Left lung (tissue), 10 donors: ENCODE measurements around the gene PTPN2. TPM values are rescaled to one million over a fixed set of nuclear protein-coding genes. Genes with fewer than 3 reads are reported as not detected.
A peak's percentile ranks its signal among the peaks of the same experiment; 100 is the strongest.

Experiments used
- ATAC-seq: fragments of 200-7000 bp; cut with Tn5 transposase; one replicate; pipeline ENCODE4 v1.9.1; 2020; ENCODE audit warnings: moderate library complexity
- DNase-seq, 4 donors: peaks; one replicate each; pipeline ENCODE4 v3.0.0-alpha.2; 2013 to 2020
- H3K27ac ChIP-seq, 2 donors: fragments of 200-600 bp; sonication (generic) in 1 of 2; one replicate each; pipeline versions ENCODE4 v1.5.0 to v1.8.0; 2020 to 2021
- H3K27me3 ChIP-seq, 2 donors: fragments of 200-600 bp; sonication (generic) in 1 of 2; one replicate each; pipeline versions ENCODE4 v1.5.0 to v1.8.0; 2020 to 2021
- H3K36me3 ChIP-seq, 2 donors: fragments of 200-600 bp; sonication (generic) in 1 of 2; one replicate each; pipeline versions ENCODE4 v1.5.0 to v1.8.0; 2020 to 2021
- H3K4me1 ChIP-seq, 2 donors: fragments of 200-600 bp; one replicate each; pipeline ENCODE4 v1.8.0; 2021
- H3K4me3 ChIP-seq, 2 donors: fragments of 200-600 bp; sonication (generic) in 1 of 2; one replicate each; pipeline versions ENCODE4 v1.5.0 to v1.8.0; 2020 to 2021; ENCODE audit warnings: mild to moderate bottlenecking in 1 of 2
- H3K9me3 ChIP-seq, 2 donors: fragments of 200-600 bp; sonication (generic) in 1 of 2; one replicate each; pipeline versions ENCODE4 v1.5.0 to v1.8.0; 2020 to 2021
- intact Hi-C, 2 donors: fragments of 100-400 bp; cut with DNase I; formaldehyde crosslinking; loops; one replicate each; pipeline versions ENCODE4 v1.11.2 to v1.14.2; 2022
- polyA plus RNA-seq, 6 donors: library from polyadenylated mRNA; unstranded; fragments of 120-200 nt; gene quantifications; one replicate each; pipeline ENCODE4 v1.2.1, GENCODE V29; 2013; ENCODE audit not compliant: insufficient read length in 6 of 6
- total RNA-seq, 2 donors: library from RNA; stranded (reverse); fragmentation: NEBNext Ultra II Directional; extraction: Animal tissue kit (Norgen Biotek cat#: 25700); gene quantifications; one replicate each; pipeline ENCODE4 v1.2.1, GENCODE V29; 2021
- TF ChIP-seq, protein P1 (sequence below), 2 donors: fragments of 200-600 bp; sonication (generic) in 1 of 2; IDR thresholded peaks; one replicate each; pipeline versions ENCODE4 v1.5.0 to v1.8.0; 2021; ENCODE audit warnings: antibody characterized with exemption in 2 of 2
- donor health status: DM: no; HTN: yes; CAD: no.
- donor health status: DM: no; HTN: no; CAD: no.

PTPN2 gene
- total and polyA plus RNA-seq, 8 donors, result 35.6 to 75.8 (median 66.7) TPM

DNA sequence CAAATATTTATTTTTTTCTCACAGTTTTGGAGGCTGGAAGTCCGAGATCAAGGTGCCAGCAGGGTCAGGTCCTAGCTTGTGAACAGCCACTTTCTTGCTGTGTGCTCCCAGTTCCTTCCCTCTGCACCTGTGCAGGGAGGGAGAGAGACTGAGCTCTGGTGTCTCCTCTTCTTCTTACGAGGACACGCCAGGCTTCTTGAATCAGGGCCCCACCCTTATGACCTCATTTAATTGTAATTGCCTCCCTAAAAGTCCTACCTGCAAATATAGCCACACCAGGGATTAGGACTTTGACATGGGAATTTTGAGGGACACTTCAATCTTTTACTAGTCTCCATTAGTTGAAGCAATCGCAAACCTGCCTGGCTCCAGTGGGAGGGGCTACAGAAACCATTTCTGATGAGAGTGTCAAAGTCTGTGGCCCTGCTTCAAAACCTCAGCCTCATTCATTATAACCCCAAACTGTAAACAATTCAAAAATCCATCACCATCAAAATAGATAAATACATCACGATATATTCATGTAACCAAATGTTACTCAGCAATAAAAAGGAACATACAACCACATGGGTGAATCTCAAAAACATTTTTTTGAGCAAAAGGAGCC, 45.5 kb upstream of the PTPN2 start:
- intact Hi-C loops, result loop anchor here in 1 of 2 donors (5.0 kb wide), 1 partner anchor 182 kb away; no protein-coding TSS in a partner anchor
- Histone ChIP-seq H3K4me3 (no peak overlapping the region), H3K4me1 (peaks cover 0 to 3% of the 10 kb centered on the region in 2 donors), H3K36me3 (no peaks in the 10 kb centered on the region), H3K9me3 (no peaks in the 10 kb centered on the region), H3K27ac (no peak overlapping the region), H3K27me3 (no peaks in the 10 kb centered on the region)
- ATAC-seq (no peak), DNase-seq (no peak)
- TF ChIP-seq, protein P1, sequence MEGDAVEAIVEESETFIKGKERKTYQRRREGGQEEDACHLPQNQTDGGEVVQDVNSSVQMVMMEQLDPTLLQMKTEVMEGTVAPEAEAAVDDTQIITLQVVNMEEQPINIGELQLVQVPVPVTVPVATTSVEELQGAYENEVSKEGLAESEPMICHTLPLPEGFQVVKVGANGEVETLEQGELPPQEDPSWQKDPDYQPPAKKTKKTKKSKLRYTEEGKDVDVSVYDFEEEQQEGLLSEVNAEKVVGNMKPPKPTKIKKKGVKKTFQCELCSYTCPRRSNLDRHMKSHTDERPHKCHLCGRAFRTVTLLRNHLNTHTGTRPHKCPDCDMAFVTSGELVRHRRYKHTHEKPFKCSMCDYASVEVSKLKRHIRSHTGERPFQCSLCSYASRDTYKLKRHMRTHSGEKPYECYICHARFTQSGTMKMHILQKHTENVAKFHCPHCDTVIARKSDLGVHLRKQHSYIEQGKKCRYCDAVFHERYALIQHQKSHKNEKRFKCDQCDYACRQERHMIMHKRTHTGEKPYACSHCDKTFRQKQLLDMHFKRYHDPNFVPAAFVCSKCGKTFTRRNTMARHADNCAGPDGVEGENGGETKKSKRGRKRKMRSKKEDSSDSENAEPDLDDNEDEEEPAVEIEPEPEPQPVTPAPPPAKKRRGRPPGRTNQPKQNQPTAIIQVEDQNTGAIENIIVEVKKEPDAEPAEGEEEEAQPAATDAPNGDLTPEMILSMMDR (IDR thresholded peaks at IDR 0.05), result no peak

DNA sequence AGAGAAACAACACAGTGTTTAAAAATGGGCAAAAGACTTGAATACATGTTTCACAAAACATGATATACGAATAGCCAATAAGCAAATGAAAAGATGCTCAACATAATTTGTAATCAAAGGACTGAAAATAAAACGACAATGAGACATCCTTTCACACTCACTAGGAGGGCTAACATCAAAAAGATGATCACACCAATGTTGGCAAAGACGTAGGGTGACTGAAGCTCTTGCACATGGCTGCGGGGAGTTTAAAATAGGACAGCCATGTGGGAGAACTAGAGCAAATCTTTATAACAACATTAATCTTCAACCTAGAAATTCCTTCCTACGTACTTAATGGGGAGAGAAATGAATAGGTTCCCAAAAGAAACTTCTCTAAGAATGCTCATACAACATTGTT, 44.6 kb upstream of the PTPN2 start:
- Histone ChIP-seq H3K27ac (no peak overlapping the region), H3K9me3 (no peaks in the 10 kb centered on the region), H3K4me1 (no peaks in the 10 kb centered on the region), H3K36me3 (no peaks in the 10 kb centered on the region), H3K4me3 (no peak overlapping the region), H3K27me3 (no peaks in the 10 kb centered on the region)
- DNase-seq, result no peak
- ATAC-seq, result no peak
- intact Hi-C loops, result no loop called here
- TF ChIP-seq, protein P1 (IDR thresholded peaks at IDR 0.05), result no peak

DNA sequence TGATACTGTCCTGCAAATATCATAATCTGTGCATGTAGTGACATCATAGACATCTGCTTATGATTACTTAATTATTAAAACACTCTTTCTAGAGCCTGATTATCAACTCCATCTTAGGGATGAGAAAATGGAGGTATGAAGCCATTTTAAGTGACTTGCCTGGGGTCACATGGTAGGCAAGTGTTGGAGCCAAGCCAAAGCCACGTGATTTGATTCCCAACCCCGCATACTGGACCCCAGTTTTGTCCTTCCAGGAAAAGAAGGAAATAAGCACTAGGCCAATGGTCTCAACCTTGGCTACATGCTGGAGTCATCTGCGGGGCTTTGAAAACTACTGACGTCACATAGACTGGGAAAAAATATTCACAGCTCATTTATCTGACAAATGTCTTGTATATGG, 44.2 kb upstream of the PTPN2 start:
- intact Hi-C loops, result no loop called here
- TF ChIP-seq, protein P1 (IDR thresholded peaks at IDR 0.05), result no peak
- Histone ChIP-seq H3K36me3 (no peaks in the 10 kb centered on the region), H3K27ac (no peak overlapping the region), H3K9me3 (no peaks in the 10 kb centered on the region), H3K4me3 (no peak overlapping the region), H3K4me1 (no peaks in the 10 kb centered on the region), H3K27me3 (no peaks in the 10 kb centered on the region)
- ATAC-seq (no peak), DNase-seq (peak in 1 of 4 donors; percentile 33)

- intact Hi-C loops, result no loop called here
Observed at GRCh38 chr18:12924616-12925015, 40.6 kb upstream of the PTPN2 start.

DNA sequence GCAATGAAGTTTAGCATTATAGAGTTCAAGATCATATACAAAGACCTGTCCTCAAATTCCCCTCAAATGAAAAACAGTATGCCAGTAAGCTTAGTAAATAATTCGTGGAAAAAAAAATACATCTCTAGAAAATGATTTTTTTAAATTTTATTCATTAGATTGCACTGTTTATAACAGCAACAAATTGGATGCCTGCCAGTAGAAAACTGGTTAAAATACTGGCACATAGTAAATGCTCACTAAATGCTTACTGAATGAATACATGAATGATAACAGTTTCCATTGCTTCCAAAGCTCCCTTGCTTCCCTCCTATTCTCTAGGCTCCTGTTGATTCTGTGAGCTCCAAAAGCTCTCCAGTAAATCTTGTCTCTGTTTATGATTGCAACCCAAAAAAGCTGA, 38.2 kb upstream of the PTPN2 start:
- Histone ChIP-seq H3K4me3 (no peak overlapping the region), H3K27me3 (no peaks in the 10 kb centered on the region), H3K36me3 (no peaks in the 10 kb centered on the region), H3K4me1 (no peaks in the 10 kb centered on the region), H3K27ac (no peak overlapping the region), H3K9me3 (no peaks in the 10 kb centered on the region)
- intact Hi-C loops, result no loop called here
- DNase-seq (no peak), ATAC-seq (no peak)
- TF ChIP-seq, protein P1 (IDR thresholded peaks at IDR 0.05), result no peak

More at GRCh38 chr18:12924616-12925015, 40.6 kb upstream of the PTPN2 start:
- Histone ChIP-seq H3K4me1 (no peaks in the 10 kb centered on the region), H3K9me3 (no peaks in the 10 kb centered on the region), H3K27me3 (no peaks in the 10 kb centered on the region), H3K36me3 (no peaks in the 10 kb centered on the region), H3K4me3 (no peak overlapping the region), H3K27ac (no peak overlapping the region)
- ATAC-seq, result no peak
- TF ChIP-seq, protein P1 (IDR thresholded peaks at IDR 0.05), result no peak
- DNase-seq, result no peak
